ENCODE measurements around the gene CCM2. TPM values are rescaled to one million over a fixed set of nuclear protein-coding genes. Genes with fewer than 3 reads are reported as not detected.

CCM2 gene
- total and polyA plus RNA-seq, 2 experiments from 2014 or later: 24.9 to 40.1 TPM

GRCh38 chr7:45033261-45033930, 33.4 kb downstream of the CCM2 start:
- ATAC-seq (no peak), DNase-seq (ENCODE audit: low spot score) (no peak)
- Mint-ChIP-seq H3K27me3 (ENCODE audit: insufficient read depth, low read depth, poor library complexity) (peaks cover 4% of the 10 kb centered on the region), H3K4me3 (no peak overlapping the region), H3K27ac (peak overlapping the region; percentile 80), H3K4me1 (peaks cover 27% of the 10 kb centered on the region), H3K9me3 (no peaks in the 10 kb centered on the region), H3K36me3 (ENCODE audit: low read depth) (no peaks in the 10 kb centered on the region; the same call in 2 of the 3 replicates)
- no peaks in the 10 kb centered on the region for H3K9me2 ChIP-seq (ENCODE audit: insufficient read depth)
- no peaks in the 10 kb centered on the region for H3F3A ChIP-seq (replicated peaks; ENCODE audit: low read depth)
- H3K36me3 ChIP-seq (ENCODE audit: insufficient read depth): no peaks in the 10 kb centered on the region; the same call in 1 of the 2 replicates
- peaks cover 4% of the 10 kb centered on the region for H4K20me1 ChIP-seq (replicated peaks; ENCODE audit: insufficient read depth)
- no peaks in the 10 kb centered on the region for H3K27me3 ChIP-seq (ENCODE audit: insufficient read depth)
- H3K79me2 ChIP-seq (replicated peaks; ENCODE audit: insufficient read depth): peaks cover 71% of the 10 kb centered on the region
- H3K4me1 ChIP-seq (ENCODE audit: insufficient read depth): peaks cover 7% of the 10 kb centered on the region; the same call in 1 of the 2 replicates
- H3K4me2 ChIP-seq: no peak overlapping the region
- H3K4me3 ChIP-seq: no peak overlapping the region
- TF ChIP-seq POLR2AphosphoS5 (IDR thresholded peaks at IDR 0.05; ENCODE audit: low read depth) (no peak), ZNF114 (CRISPR knock-in tag; IDR thresholded peaks at IDR 0.05) (no peak), NANOG (IDR thresholded peaks at IDR 0.05; ENCODE audit: borderline replicate concordance) (no peak), JUNB (IDR thresholded peaks at IDR 0.05; ENCODE audit: unreplicated experiment) (no peak), EZH2phosphoT487 (IDR thresholded peaks at IDR 0.05; ENCODE audit: unreplicated experiment) (no peak), ZNF462 (CRISPR knock-in tag; IDR thresholded peaks at IDR 0.05) (no peak), EZH2 (IDR thresholded peaks at IDR 0.05; ENCODE audit: low read depth, unreplicated experiment) (no peak), ZNF331 (CRISPR knock-in tag; IDR thresholded peaks at IDR 0.05; ENCODE audit: low read depth) (no peak), STAT1 (IDR thresholded peaks at IDR 0.05; ENCODE audit: unreplicated experiment) (no peak), CREB1 (CRISPR knock-in tag; IDR thresholded peaks at IDR 0.05; ENCODE audit: low read depth) (no peak), ETS1 (IDR thresholded peaks at IDR 0.05) (no peak)
- TF ChIP-seq, protein P1, sequence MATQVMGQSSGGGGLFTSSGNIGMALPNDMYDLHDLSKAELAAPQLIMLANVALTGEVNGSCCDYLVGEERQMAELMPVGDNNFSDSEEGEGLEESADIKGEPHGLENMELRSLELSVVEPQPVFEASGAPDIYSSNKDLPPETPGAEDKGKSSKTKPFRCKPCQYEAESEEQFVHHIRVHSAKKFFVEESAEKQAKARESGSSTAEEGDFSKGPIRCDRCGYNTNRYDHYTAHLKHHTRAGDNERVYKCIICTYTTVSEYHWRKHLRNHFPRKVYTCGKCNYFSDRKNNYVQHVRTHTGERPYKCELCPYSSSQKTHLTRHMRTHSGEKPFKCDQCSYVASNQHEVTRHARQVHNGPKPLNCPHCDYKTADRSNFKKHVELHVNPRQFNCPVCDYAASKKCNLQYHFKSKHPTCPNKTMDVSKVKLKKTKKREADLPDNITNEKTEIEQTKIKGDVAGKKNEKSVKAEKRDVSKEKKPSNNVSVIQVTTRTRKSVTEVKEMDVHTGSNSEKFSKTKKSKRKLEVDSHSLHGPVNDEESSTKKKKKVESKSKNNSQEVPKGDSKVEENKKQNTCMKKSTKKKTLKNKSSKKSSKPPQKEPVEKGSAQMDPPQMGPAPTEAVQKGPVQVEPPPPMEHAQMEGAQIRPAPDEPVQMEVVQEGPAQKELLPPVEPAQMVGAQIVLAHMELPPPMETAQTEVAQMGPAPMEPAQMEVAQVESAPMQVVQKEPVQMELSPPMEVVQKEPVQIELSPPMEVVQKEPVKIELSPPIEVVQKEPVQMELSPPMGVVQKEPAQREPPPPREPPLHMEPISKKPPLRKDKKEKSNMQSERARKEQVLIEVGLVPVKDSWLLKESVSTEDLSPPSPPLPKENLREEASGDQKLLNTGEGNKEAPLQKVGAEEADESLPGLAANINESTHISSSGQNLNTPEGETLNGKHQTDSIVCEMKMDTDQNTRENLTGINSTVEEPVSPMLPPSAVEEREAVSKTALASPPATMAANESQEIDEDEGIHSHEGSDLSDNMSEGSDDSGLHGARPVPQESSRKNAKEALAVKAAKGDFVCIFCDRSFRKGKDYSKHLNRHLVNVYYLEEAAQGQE (IDR thresholded peaks at IDR 0.05; ENCODE audit: unreplicated experiment): no peak
- TF ChIP-seq, protein P2, sequence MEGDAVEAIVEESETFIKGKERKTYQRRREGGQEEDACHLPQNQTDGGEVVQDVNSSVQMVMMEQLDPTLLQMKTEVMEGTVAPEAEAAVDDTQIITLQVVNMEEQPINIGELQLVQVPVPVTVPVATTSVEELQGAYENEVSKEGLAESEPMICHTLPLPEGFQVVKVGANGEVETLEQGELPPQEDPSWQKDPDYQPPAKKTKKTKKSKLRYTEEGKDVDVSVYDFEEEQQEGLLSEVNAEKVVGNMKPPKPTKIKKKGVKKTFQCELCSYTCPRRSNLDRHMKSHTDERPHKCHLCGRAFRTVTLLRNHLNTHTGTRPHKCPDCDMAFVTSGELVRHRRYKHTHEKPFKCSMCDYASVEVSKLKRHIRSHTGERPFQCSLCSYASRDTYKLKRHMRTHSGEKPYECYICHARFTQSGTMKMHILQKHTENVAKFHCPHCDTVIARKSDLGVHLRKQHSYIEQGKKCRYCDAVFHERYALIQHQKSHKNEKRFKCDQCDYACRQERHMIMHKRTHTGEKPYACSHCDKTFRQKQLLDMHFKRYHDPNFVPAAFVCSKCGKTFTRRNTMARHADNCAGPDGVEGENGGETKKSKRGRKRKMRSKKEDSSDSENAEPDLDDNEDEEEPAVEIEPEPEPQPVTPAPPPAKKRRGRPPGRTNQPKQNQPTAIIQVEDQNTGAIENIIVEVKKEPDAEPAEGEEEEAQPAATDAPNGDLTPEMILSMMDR (conservative IDR thresholded peaks at IDR 0.05; ENCODE audit: low read depth in 2 of 2): no peak
- no peak overlapping the region for H2AFZ ChIP-seq
- H3K27ac ChIP-seq (ENCODE audit: low read depth): 0 out of 2 replicates have a peak overlapping the region, but pooled peaks have one; percentile 59

All from GM23338 (cell line).